ENCODE measurements around the gene KIF18B. TPM values are rescaled to one million over a fixed set of nuclear protein-coding genes. Genes with fewer than 3 reads are reported as not detected.

KIF18B gene
- total and polyA plus RNA-seq, 2 donors from 2014 or later = 0.44 TPM; not detected in 1

Small RNA genes lying within 50 kb of the gene (microRNA-seq; reads per million reads assigned to microRNA genes)
- gene MIR6783 = not detected

Other genes with a start within 250 kb of the KIF18B start
- 3.5 TPM for gene DBF4B, start 239.1 kb downstream of the KIF18B start, total RNA-seq
- gene DBF4B, start 239.1 kb downstream of the KIF18B start, polyA plus RNA-seq (ENCODE audit: insufficient read depth, low read depth, low replicate concordance) = 1.8 TPM
- gene ADAM11, start 188.8 kb downstream of the KIF18B start, total RNA-seq = 0.28 TPM
- gene ADAM11, start 188.8 kb downstream of the KIF18B start, polyA plus RNA-seq (ENCODE audit: insufficient read depth, low read depth, low replicate concordance) = 0.24 TPM
- 6.5 TPM for gene GJC1, start 117.5 kb downstream of the KIF18B start, total RNA-seq
- gene GJC1, start 117.5 kb downstream of the KIF18B start, polyA plus RNA-seq (ENCODE audit: insufficient read depth, low read depth, low replicate concordance) = 1.8 TPM
- 2.2 TPM for gene HIGD1B, start 99.9 kb downstream of the KIF18B start, total RNA-seq
- 3.2 TPM for gene HIGD1B, start 99.9 kb downstream of the KIF18B start, polyA plus RNA-seq (ENCODE audit: insufficient read depth, low read depth, low replicate concordance)
- gene EFTUD2, start 48.3 kb downstream of the KIF18B start, total RNA-seq = 98.4 TPM
- gene EFTUD2, start 48.3 kb downstream of the KIF18B start, polyA plus RNA-seq (ENCODE audit: insufficient read depth, low read depth, low replicate concordance) = 37.9 TPM
- gene GFAP, start 32.3 kb downstream of the KIF18B start, total RNA-seq = 1.4 TPM
- 2.3 TPM for gene GFAP, start 32.3 kb downstream of the KIF18B start, polyA plus RNA-seq (ENCODE audit: insufficient read depth, low read depth, low replicate concordance)
- gene C1QL1, start 20.5 kb upstream of the KIF18B start, total RNA-seq = 0.76 TPM
- 25.4 TPM for gene C1QL1, start 20.5 kb upstream of the KIF18B start, polyA plus RNA-seq (ENCODE audit: insufficient read depth, low read depth, low replicate concordance)
- gene DCAKD, start 103.9 kb upstream of the KIF18B start, total RNA-seq = 34.9 TPM
- 27.5 TPM for gene DCAKD, start 103.9 kb upstream of the KIF18B start, polyA plus RNA-seq (ENCODE audit: insufficient read depth, low read depth, low replicate concordance)
- 98.5 TPM for gene NMT1, start 113.5 kb upstream of the KIF18B start, total RNA-seq
- gene NMT1, start 113.5 kb upstream of the KIF18B start, polyA plus RNA-seq (ENCODE audit: insufficient read depth, low read depth, low replicate concordance) = 72.3 TPM
- gene PLCD3, start 184.7 kb upstream of the KIF18B start, total RNA-seq = 111 TPM
- gene PLCD3, start 184.7 kb upstream of the KIF18B start, polyA plus RNA-seq (ENCODE audit: insufficient read depth, low read depth, low replicate concordance) = 14.8 TPM
- 19.2 TPM for gene ACBD4, start 187.9 kb upstream of the KIF18B start, total RNA-seq
- 46.3 TPM for gene ACBD4, start 187.9 kb upstream of the KIF18B start, polyA plus RNA-seq (ENCODE audit: insufficient read depth, low read depth, low replicate concordance)
- 34.7 TPM for gene HEXIM1, start 200.7 kb upstream of the KIF18B start, total RNA-seq
- gene HEXIM1, start 200.7 kb upstream of the KIF18B start, polyA plus RNA-seq (ENCODE audit: insufficient read depth, low read depth, low replicate concordance) = 25.0 TPM
- gene HEXIM2, start 214.1 kb upstream of the KIF18B start, total RNA-seq = 6.2 TPM
- gene HEXIM2, start 214.1 kb upstream of the KIF18B start, polyA plus RNA-seq (ENCODE audit: insufficient read depth, low read depth, low replicate concordance) = 29.1 TPM